ENCODE results near the gene RAB27B.

GRCh38 chr18:54806526-54806925 lies 21.8 kb upstream of the RAB27B start:
- TF ChIP-seq TOX (CRISPR knock-in tag; IDR thresholded peaks at IDR 0.05; ENCODE audit: borderline replicate concordance) (no peak), ZC3H10 (CRISPR knock-in tag; IDR thresholded peaks at IDR 0.05) (no peak), ZFP3 (CRISPR knock-in tag; IDR thresholded peaks at IDR 0.05) (no peak), POU6F1 (CRISPR knock-in tag; IDR thresholded peaks at IDR 0.05; ENCODE audit: borderline replicate concordance, low read depth) (no peak), ARNTL (CRISPR knock-in tag; IDR thresholded peaks at IDR 0.05; ENCODE audit: borderline replicate concordance, low read depth) (no peak), PPARA (CRISPR knock-in tag; IDR thresholded peaks at IDR 0.05; ENCODE audit: borderline replicate concordance) (no peak), SNAI2 (CRISPR knock-in tag; IDR thresholded peaks at IDR 0.05) (no peak), ZNF565 (CRISPR knock-in tag; conservative IDR thresholded peaks at IDR 0.05; ENCODE audit: low read depth) (no peak), CSRNP3 (CRISPR knock-in tag; IDR thresholded peaks at IDR 0.05) (no peak), PATZ1 (CRISPR knock-in tag; IDR thresholded peaks at IDR 0.05; ENCODE audit: borderline replicate concordance) (no peak), ZFP30 (CRISPR knock-in tag; IDR thresholded peaks at IDR 0.05) (no peak), RARB (CRISPR knock-in tag; IDR thresholded peaks at IDR 0.05) (no peak)

Data from SK-N-SH treated with all-trans-retinoic acid at 6 μM for 48 hours (cell line).